Measurements from ENCODE around the gene PRKD1.

DNA sequence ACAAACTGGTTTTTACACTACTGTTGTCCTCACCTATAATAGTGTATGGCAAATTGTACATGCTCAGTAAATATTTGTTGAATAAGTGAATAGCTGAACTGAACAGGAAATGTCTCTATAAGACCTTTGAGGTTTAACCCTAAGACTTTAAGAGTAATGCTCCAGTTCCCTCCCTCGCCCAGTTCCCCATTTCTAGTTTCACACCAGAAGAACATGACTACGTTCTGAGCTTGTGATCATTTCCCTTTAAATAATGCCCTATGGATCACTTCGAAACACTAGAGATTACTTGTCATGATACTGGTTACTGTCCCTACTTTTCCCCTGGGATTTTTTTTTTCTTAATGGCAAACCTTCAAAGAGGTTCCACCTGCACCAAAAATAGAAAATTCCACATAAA lies 69.3 kb downstream of the PRKD1 start:
- no peak for TF ChIP-seq EZH2 (IDR thresholded peaks at IDR 0.05; ENCODE audit: borderline replicate concordance, insufficient read depth, low read depth, low read length, poor library complexity, severe bottlenecking)
- TF ChIP-seq, protein P1, sequence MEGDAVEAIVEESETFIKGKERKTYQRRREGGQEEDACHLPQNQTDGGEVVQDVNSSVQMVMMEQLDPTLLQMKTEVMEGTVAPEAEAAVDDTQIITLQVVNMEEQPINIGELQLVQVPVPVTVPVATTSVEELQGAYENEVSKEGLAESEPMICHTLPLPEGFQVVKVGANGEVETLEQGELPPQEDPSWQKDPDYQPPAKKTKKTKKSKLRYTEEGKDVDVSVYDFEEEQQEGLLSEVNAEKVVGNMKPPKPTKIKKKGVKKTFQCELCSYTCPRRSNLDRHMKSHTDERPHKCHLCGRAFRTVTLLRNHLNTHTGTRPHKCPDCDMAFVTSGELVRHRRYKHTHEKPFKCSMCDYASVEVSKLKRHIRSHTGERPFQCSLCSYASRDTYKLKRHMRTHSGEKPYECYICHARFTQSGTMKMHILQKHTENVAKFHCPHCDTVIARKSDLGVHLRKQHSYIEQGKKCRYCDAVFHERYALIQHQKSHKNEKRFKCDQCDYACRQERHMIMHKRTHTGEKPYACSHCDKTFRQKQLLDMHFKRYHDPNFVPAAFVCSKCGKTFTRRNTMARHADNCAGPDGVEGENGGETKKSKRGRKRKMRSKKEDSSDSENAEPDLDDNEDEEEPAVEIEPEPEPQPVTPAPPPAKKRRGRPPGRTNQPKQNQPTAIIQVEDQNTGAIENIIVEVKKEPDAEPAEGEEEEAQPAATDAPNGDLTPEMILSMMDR (IDR thresholded peaks at IDR 0.05) = no peak
